SKM-1 (cell line): ENCODE results near the gene PPP3CB.

Experiments
- DNase-seq: peaks from one replicate; lab custom pipeline; 2025; ENCODE audit not compliant: unreplicated experiment; lab: John Stamatoyannopoulos, UW

PPP3CB gene

DNA sequence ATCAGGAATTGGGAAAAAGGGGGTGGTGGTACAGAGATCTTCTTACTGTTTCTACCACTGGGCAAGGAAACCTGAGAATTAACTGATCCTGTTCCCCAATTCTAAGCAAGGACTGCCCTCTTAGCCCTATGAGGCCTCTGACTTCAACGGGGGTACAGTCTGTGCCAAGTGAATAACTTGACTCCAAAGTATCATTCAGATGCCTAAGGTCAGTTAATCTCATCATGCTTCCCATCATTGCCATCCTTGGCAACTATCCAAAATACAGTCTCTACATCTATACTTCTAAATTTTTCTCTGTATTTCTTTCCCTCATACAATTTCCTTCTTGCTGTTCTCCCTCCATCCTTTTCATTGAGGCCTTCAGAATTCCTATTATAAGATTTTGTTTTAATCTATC lies 10.5 kb downstream of the PPP3CB start:
- DNase-seq: no peak

DNA sequence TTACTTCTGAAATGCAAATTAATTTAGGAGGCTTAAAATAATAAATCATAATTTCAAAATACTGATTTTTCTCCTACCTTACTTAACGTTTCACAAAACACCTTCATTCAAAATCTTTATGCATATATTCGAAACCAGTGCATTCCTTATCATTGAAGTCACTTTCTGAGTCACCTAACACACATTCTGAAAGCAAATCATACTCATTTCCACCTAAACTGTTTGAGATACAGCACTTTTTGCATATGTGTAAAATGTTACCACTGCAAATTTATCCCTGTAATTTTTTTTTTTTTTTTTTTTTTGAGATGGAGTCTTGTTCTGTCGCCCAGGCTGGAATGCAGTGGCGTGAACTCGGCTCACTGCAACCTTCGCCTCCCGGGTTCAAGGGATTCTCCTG lies 15.7 kb downstream of the PPP3CB start:
- DNase-seq: no peak

- no peak for DNase-seq
Measured at GRCh38 chr10:73478636-73479035, 17.2 kb downstream of the PPP3CB start.

- DNase-seq: no peak
Measured at GRCh38 chr10:73471226-73471625, 24.6 kb downstream of the PPP3CB start.

DNA sequence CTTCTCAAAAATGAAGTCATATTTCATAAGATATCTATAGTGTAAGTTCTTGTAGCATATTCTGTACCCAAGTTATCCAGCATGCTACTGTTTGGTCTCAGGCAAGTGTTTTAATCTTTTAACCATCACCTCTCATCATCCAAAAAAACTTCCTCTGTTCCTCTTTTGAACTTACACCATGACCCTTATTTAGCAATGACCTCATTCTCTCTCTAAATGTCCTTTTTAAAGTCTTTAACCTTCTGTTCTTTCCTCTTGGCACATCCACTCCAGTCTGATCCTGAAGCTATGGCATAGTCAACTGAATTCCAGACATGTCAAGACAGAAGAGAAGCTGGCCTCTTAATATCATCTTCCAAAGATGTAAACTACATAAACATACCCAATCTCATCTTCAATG lies 26.2 kb downstream of the PPP3CB start:
- no peak for DNase-seq

- DNase-seq: no peak
Measured at GRCh38 chr10:73467206-73467605, 28.6 kb downstream of the PPP3CB start.

- DNase-seq: no peak
Measured at GRCh38 chr10:73465978-73466726, 29.7 kb downstream of the PPP3CB start.

- no peak for DNase-seq
Measured at GRCh38 chr10:73460897-73461296, 34.9 kb downstream of the PPP3CB start.

DNA sequence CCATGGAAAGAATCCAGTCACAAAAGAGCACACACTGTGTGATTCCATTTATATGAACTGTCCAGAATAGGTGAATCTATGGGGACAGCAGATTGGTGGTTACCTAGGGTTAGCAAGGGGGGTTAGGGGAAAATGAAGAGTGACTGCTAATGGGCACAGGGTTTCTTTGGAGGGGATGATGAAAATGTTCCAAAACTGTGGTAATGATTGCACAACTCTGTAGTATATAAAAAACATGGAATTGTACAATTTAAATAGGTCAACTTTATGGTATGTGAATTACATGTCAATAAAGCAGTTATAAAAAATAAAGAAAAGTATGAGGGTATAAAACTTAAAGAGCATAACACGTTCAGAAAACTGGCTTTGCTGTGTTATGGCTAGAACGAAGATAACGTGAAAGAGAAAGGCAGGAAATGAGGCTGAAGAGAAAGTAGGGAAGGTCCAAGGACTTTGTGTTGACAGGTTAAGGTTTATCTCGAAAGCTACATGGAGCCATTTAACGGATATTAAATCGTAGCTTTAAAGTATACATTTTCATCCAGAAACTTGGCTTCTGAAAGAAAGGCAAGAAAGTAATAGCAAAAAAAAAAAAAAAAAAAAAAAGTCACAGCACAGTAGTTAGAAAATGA lies 36.0 kb downstream of the PPP3CB start:
- DNase-seq: no peak

GRCh38 chr10:73456187-73456890 lies 39.5 kb downstream of the PPP3CB start:
- no peak for DNase-seq

GRCh38 chr10:73449113-73449512 lies 46.7 kb downstream of the PPP3CB start:
- DNase-seq: no peak

GRCh38 chr10:73448384-73448783 lies 47.4 kb downstream of the PPP3CB start:
- no peak for DNase-seq

- DNase-seq: no peak
Measured at GRCh38 chr10:73446926-73447325, 48.9 kb downstream of the PPP3CB start.

GRCh38 chr10:73444457-73444856 lies 51.4 kb downstream of the PPP3CB start:
- no peak for DNase-seq

GRCh38 chr10:73439605-73440312 lies 56.1 kb downstream of the PPP3CB start:
- no peak for DNase-seq

DNA sequence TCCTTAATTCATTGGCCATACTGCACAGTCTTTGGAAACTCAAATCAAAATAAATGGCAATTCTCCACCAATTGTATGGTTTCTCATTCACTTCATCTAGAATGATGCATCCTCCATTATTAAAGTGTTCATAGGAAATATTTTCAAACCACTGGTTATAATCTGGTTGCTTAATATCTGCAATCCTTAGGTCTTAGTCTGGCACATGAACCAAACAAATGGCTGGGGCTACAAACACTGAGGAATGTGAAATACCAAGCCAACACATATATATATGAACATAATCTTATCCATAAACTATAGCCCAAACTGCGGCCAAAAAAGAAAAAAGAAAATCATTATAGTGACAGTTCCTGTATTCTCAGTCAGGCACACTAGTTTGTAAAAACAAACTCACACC lies 56.8 kb downstream of the PPP3CB start:
- no peak for DNase-seq

DNA sequence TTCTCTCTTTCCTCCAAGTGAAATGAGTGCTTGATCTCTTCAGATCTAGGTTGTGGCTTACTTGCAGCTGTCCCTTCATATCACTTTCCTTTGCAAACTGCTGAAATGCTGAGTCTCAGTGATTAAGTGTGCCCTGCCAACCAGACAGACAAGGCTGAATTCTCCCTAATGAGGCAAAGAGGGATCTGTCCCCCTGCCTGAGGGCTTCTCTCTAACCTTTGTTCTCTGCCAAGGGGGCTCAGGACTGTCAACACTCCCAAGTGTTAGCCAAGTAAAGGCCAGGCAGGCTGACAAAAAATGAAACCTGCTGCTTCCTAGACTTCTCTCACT lies 62.3 kb downstream of the PPP3CB start, which contains the start of gene MSS51:
Gene MSS51 (minus strand): TSS at position 24 of the 330 bp plus-strand sequence. CDS start 5,277 bp downstream, outside the sequence.
- DNase-seq: no peak

DNA sequence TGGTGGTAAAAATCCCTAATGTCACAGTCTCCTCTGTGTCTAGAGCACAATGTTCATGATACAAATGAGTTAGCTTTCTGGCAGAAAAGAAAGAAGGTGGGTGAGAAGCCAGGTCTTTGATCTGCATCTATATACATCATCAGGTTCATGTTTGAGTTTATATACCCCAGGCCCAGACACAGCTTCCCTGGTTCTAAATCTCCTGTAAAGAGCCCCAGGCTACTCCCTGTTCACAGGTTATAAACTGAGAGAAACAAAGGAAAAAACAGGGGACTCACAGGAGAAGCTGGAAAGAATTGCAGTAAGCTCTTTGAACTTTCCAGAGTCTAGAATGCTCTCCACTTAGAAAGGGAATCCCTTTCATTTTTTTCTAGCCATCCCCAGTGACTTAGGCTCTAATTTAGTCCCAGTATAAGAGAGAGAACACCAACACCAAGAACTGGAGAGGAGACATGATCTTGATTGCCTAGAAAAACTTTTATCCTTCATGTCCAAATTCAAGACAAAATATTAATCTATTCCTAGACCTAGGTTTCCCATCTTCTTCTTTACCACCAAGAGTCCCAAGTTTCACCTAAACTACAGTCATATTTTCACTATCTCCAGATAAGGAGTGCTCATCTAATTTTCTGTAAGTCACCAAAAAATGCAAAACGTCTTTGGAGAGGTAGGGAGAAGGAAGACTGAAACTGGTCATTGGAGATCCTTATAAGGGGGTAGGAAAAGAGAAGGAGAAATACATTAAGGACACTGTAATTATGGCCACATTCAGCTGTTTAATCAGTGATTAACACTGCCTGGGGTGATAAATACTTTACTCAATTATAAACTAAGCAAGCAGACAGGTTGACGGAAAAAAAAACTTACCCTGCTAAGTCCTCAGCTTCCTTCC lies 62.9 kb downstream of the PPP3CB start:
- DNase-seq: no peak

- DNase-seq: no peak
Measured at GRCh38 chr10:73426318-73426717, 69.5 kb downstream of the PPP3CB start.

GRCh38 chr10:73424478-73424877 lies 71.3 kb downstream of the PPP3CB start:
- no peak for DNase-seq

DNA sequence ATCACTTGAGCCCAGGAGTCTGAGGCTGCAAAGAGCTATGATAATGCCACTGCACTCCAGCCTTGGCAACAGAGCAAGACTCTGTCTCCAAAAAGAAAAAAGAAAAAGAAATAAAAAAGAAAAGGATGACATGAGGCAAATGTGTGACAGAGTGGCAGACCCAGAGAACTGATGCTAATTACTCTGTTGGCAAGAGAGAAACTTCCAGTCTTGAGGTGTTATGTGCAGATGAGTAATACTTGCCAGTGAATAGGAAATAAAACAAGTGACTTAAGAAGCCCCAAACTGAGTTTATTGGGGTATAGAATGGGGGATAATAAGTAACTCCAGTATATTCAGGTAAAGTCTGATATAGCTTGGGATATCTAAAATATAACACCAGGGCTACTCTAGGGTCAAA lies 72.5 kb downstream of the PPP3CB start:
- no peak for DNase-seq
